ENCODE data around the gene HNRNPA2B1. TPM values are rescaled to one million over a fixed set of nuclear protein-coding genes. Genes with fewer than 3 reads are reported as not detected.

Gene HNRNPA2B1
- total and polyA plus RNA-seq, 2 of the 4 experiments (the other 2 are of a cell fraction) = 49.3 to 515 TPM

GRCh38 chr7:26191233-26191973 is 9.1 kb downstream of the HNRNPA2B1 start:
- no peak overlapping the region for H3K4me2 ChIP-seq (ENCODE audit: low read depth, low read length)
- no peak overlapping the region for H2BK20ac ChIP-seq (ENCODE audit: low read depth, low read length)
- intact Hi-C loops (cut with micrococcal nuclease) (no loop called here), dilution Hi-C loops (cut with HindIII; ENCODE audit: low sequenced_read_pairs, unreplicated experiment) (no loop called here), in situ Hi-C loops (cut with MboI; ENCODE audit: low sequenced_read_pairs) (loop anchor here (10.0 kb wide), 2 partner anchors 913 to 953 kb away; partner anchors contain the start of genes HOXA2, HOXA5 and HOXA6)
- H2BK15ac ChIP-seq (ENCODE audit: low read depth, low read length) = no peak overlapping the region
- no peak overlapping the region for H4K5ac ChIP-seq (ENCODE audit: low read depth, low read length)
- ATAC-seq (ENCODE audit: low read depth) (no peak), DNase-seq (no peak)
- H3K4me1 ChIP-seq (ENCODE audit: control insufficient read depth, insufficient read depth, low read length) = peaks cover 3% of the 10 kb centered on the region
- no peak overlapping the region for H3K27ac ChIP-seq (ENCODE audit: insufficient read depth, low read length)
- ChIA-PET POLR2A (ENCODE audit: unreplicated experiment) (interaction anchor here (0.6 kb wide), 3 partner anchors 12 to 297 kb away, joined by 3 read pairs; no protein-coding TSS in a partner anchor), CTCF (interaction anchor here (0.6 to 1.3 kb wide), 2 partner anchors 9 to 79 kb away, joined by 3 to 9 read pairs; no protein-coding TSS in a partner anchor)
- H3K56ac ChIP-seq (ENCODE audit: extremely low read depth, insufficient read depth, low read length) = no peak overlapping the region
- 100% methylated on average over 1 of the region's 7 CpGs; no CpG with 5 or more reads in 1 of the 2 experiments for WGBS, 2 experiments (ENCODE audit: extremely low coverage in 2 of 2, insufficient read length in 1 of 2)
- H3K9me1 ChIP-seq (ENCODE audit: insufficient read depth, low read length) = no peaks in the 10 kb centered on the region
- no peak overlapping the region for H2BK120ac ChIP-seq (ENCODE audit: low read depth, low read length)
- H2AK5ac ChIP-seq (ENCODE audit: low read depth, low read length) = no peak overlapping the region
- H4K20me1 ChIP-seq (ENCODE audit: insufficient read depth, low read length) = peaks cover 85% of the 10 kb centered on the region
- no peaks in the 10 kb centered on the region for H3K27me3 ChIP-seq (ENCODE audit: control insufficient read depth, insufficient read depth, low read length)
- BruUV-seq (replicated peaks) = no TSS peak
- no peaks in the 10 kb centered on the region for H3K9me3 ChIP-seq (ENCODE audit: control insufficient read depth, insufficient read depth, low read length)
- H3K14ac ChIP-seq (replicated peaks; ENCODE audit: low read depth, low read length) = no peak overlapping the region
- H3K23ac ChIP-seq (ENCODE audit: low read depth, low read length) = no peak overlapping the region
- H2AFZ ChIP-seq (replicated peaks; ENCODE audit: low read length, poor library complexity) = no peak overlapping the region
- H4K8ac ChIP-seq (ENCODE audit: low read depth in 2 of 2, low read length in 2 of 2) = no peak overlapping the region
- H3K4me3 ChIP-seq (ENCODE audit: insufficient read depth, low read depth, low read length) = no peak overlapping the region
- no peak overlapping the region for H2BK5ac ChIP-seq (ENCODE audit: low read depth, low read length, poor library complexity, severe bottlenecking)
- H3K9ac ChIP-seq (ENCODE audit: low read depth, low read length) = no peak overlapping the region
- no peak overlapping the region for H3K4ac ChIP-seq (ENCODE audit: low read depth, low read length)
- H2AK9ac ChIP-seq (replicated peaks; ENCODE audit: low read depth, low read length, poor library complexity) = no peak overlapping the region
- H4K91ac ChIP-seq (ENCODE audit: insufficient read depth, low read depth, low read length) = no peak overlapping the region
- H3K36me3 ChIP-seq (ENCODE audit: control insufficient read depth, insufficient read depth, low read length) = peaks cover 55% of the 10 kb centered on the region
- H3K79me1 ChIP-seq (ENCODE audit: low read depth in 1 of 2, low read length in 2 of 2) = peaks cover 38 to 63% of the 10 kb centered on the region in 2 experiments
- H3K18ac ChIP-seq (ENCODE audit: low read depth, low read length) = no peak overlapping the region
- TF ChIP-seq RCOR1 (IDR thresholded peaks at IDR 0.05; ENCODE audit: insufficient replicate concordance, low read length) (no peak), MXI1 (IDR thresholded peaks at IDR 0.05; ENCODE audit: borderline replicate concordance, low read depth, low read length) (no peak), MAFK (IDR thresholded peaks at IDR 0.05; ENCODE audit: low read depth, low read length) (no peak), CEBPB (IDR thresholded peaks at IDR 0.05; ENCODE audit: low read depth, low read length) (no peak), POLR2A (IDR thresholded peaks at IDR 0.05; ENCODE audit: low read depth, low read length) (no peak), CHD1 (IDR thresholded peaks at IDR 0.05; ENCODE audit: low read depth, low read length) (no peak), MAZ (IDR thresholded peaks at IDR 0.05; ENCODE audit: borderline replicate concordance, low read depth, low read length) (no peak), USF2 (IDR thresholded peaks at IDR 0.05; ENCODE audit: low read depth, low read length) (no peak), CTCF (conservative IDR thresholded peaks at IDR 0.05; ENCODE audit: low read depth, low read length) (no peak), SMC3 (IDR thresholded peaks at IDR 0.05; ENCODE audit: low read depth, low read length) (no peak), FOS (IDR thresholded peaks at IDR 0.05; ENCODE audit: low read depth, low read length) (no peak), ELK1 (IDR thresholded peaks at IDR 0.05; ENCODE audit: borderline replicate concordance, low read depth, low read length) (no peak), NFE2L2 (IDR thresholded peaks at IDR 0.05; ENCODE audit: low read depth, low read length) (no peak), RAD21 (IDR thresholded peaks at IDR 0.05; ENCODE audit: low read length) (no peak), RFX5 (IDR thresholded peaks at IDR 0.05; ENCODE audit: low read depth, low read length) (no peak)

Data from IMR-90 (cell line).